Measurements from ENCODE around the gene CIP2A. TPM values are rescaled to one million over a fixed set of nuclear protein-coding genes. Genes with fewer than 3 reads are reported as not detected.

Gene CIP2A
- total RNA-seq, 1 donor from 2014 or later, result 5.7 TPM

- no peak overlapping the region for H3K27ac Mint-ChIP-seq (ENCODE audit: unreplicated experiment)
- H3K36me3 Mint-ChIP-seq (ENCODE audit: low read depth), result peaks cover 5% of the 10 kb centered on the region
- no peak for DNase-seq (ENCODE audit: low spot score)
- no peak overlapping the region for H3K4me3 Mint-ChIP-seq (ENCODE audit: unreplicated experiment)
- no peaks in the 10 kb centered on the region for H3K9me3 Mint-ChIP-seq (ENCODE audit: low read depth)
- TF ChIP-seq CTCF (IDR thresholded peaks at IDR 0.05), result no peak
- H3K4me1 Mint-ChIP-seq (ENCODE audit: low read depth), result peaks cover 10% of the 10 kb centered on the region
- no peaks in the 10 kb centered on the region for H3K27me3 Mint-ChIP-seq (ENCODE audit: low read depth)
These were observed 34.2 kb downstream of the CIP2A start for GRCh38 chr3:108554913-108555571.

GRCh38 chr3:108554229-108554628 is 35.0 kb downstream of the CIP2A start:
- Mint-ChIP-seq H3K9me3 (ENCODE audit: low read depth) (no peaks in the 10 kb centered on the region), H3K27me3 (ENCODE audit: low read depth) (no peaks in the 10 kb centered on the region), H3K27ac (ENCODE audit: unreplicated experiment) (no peak overlapping the region), H3K36me3 (ENCODE audit: low read depth) (peaks cover 3% of the 10 kb centered on the region), H3K4me1 (ENCODE audit: low read depth) (peaks cover 10% of the 10 kb centered on the region), H3K4me3 (ENCODE audit: unreplicated experiment) (no peak overlapping the region)
- TF ChIP-seq CTCF (IDR thresholded peaks at IDR 0.05), result no peak
- no peak for DNase-seq (ENCODE audit: low spot score)

DNA sequence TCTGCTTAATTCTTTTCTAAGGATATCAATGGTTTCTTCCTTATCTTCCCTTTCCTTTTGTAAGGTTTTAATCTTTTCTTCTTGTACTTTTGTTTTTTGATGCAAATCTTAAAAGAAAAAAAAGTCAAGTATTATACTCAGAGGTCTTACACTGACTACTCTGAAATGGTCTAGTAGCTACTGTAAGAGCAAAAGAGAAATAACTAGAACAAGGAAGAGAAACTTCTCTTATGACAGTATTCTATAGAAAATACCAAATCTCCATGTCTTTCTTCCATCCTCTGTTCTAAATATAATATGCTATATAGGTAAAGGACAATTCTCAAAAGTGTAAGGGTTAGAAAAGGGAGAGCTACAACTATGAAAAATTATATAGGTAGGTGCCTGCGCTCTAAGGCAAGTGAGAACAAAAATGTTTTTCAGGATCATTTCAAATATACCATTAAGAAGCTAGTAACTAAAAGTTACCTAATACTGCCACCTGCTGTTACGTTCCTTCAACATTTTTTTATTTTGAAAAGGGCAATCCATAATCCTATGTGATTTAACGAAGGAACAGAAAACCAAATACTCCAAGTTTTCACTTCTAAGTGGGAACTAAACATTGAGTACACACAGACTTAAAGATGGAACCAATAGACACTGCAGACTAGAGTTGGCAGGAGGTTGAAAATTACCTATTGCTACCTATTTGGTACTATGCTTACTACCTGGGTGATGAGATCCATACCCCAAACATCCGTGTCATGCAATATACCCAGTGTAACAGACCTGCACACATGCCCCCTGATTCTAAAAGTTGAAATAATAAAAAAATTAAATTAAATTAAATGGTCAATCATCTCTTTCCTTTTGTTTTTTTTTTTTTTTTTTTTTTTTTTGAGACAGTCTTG is 36.7 kb downstream of the CIP2A start:
- H3K4me1 Mint-ChIP-seq (ENCODE audit: low read depth), result peaks cover 10% of the 10 kb centered on the region

GRCh38 chr3:108548886-108549285 is 40.4 kb downstream of the CIP2A start:
- H3K9me3 Mint-ChIP-seq (ENCODE audit: low read depth), result no peaks in the 10 kb centered on the region
- TF ChIP-seq CTCF (IDR thresholded peaks at IDR 0.05), result no peak

More for the DNA sequence above, 36.7 kb downstream of the CIP2A start:
- H3K4me3 Mint-ChIP-seq (ENCODE audit: unreplicated experiment), result no peak overlapping the region
- H3K27ac Mint-ChIP-seq (ENCODE audit: unreplicated experiment), result no peak overlapping the region
- TF ChIP-seq CTCF (IDR thresholded peaks at IDR 0.05), result peak; percentile 87
- no peaks in the 10 kb centered on the region for H3K27me3 Mint-ChIP-seq (ENCODE audit: low read depth)
- H3K36me3 Mint-ChIP-seq (ENCODE audit: low read depth), result peaks cover 1% of the 10 kb centered on the region
- H3K9me3 Mint-ChIP-seq (ENCODE audit: low read depth), result no peaks in the 10 kb centered on the region
- DNase-seq (ENCODE audit: low spot score), result no peak

DNA sequence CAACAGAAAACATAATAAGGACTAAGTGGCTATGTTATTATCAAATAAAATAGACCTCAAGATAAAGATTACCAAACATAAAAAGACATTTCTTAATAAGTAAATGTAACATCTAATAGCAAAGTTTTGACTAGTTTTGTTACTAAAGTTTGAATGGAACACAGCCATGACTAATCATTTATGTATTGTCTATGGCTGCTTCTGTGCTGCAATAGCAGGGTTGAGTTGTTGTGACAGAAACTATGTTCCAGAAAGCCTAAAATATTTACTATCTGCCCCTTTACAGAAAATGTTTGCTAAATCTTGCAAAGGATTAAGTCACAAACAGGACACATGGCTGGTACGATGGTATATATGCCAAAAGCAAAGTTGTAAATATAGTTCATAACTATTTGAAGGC is 40.9 kb downstream of the CIP2A start:
- no peak overlapping the region for H3K27ac Mint-ChIP-seq (ENCODE audit: unreplicated experiment)
- TF ChIP-seq CTCF (IDR thresholded peaks at IDR 0.05), result no peak
- no peaks in the 10 kb centered on the region for H3K27me3 Mint-ChIP-seq (ENCODE audit: low read depth)
- H3K36me3 Mint-ChIP-seq (ENCODE audit: low read depth), result peaks cover 5% of the 10 kb centered on the region
- no peak overlapping the region for H3K4me3 Mint-ChIP-seq (ENCODE audit: unreplicated experiment)
- DNase-seq (ENCODE audit: low spot score), result no peak
- H3K4me1 Mint-ChIP-seq (ENCODE audit: low read depth), result peaks cover 16% of the 10 kb centered on the region
- H3K9me3 Mint-ChIP-seq (ENCODE audit: low read depth), result no peaks in the 10 kb centered on the region

More at GRCh38 chr3:108548886-108549285, 40.4 kb downstream of the CIP2A start:
- peaks cover 2% of the 10 kb centered on the region for H3K36me3 Mint-ChIP-seq (ENCODE audit: low read depth)
- DNase-seq (ENCODE audit: low spot score), result no peak
- H3K4me1 Mint-ChIP-seq (ENCODE audit: low read depth), result peaks cover 16% of the 10 kb centered on the region
- no peak overlapping the region for H3K4me3 Mint-ChIP-seq (ENCODE audit: unreplicated experiment)
- H3K27me3 Mint-ChIP-seq (ENCODE audit: low read depth), result no peaks in the 10 kb centered on the region
- no peak overlapping the region for H3K27ac Mint-ChIP-seq (ENCODE audit: unreplicated experiment)
